Measurements from ENCODE around the gene CALY.
"Not testable (repeated sequence)": the region's sequence is repeated elsewhere in the genome, so short reads cannot be mapped to it uniquely, and the experiment has no call there.

The CALY gene

GRCh38 chr10:133336577-133337369 lies at the start of gene CALY:
CALY (minus strand) TSS chr10:133336896; CDS start chr10:133328989, 7,907 bp downstream.
- peak; percentile 46 to 58 for DNase-seq (ENCODE audit: low read depth in 2 of 2, low spot score in 1 of 2)

- DNase-seq (ENCODE audit: low read depth in 2 of 2, low spot score in 1 of 2): no peak
Observed at GRCh38 chr10:133385214-133385613, 48.5 kb upstream of the CALY start.

DNA sequence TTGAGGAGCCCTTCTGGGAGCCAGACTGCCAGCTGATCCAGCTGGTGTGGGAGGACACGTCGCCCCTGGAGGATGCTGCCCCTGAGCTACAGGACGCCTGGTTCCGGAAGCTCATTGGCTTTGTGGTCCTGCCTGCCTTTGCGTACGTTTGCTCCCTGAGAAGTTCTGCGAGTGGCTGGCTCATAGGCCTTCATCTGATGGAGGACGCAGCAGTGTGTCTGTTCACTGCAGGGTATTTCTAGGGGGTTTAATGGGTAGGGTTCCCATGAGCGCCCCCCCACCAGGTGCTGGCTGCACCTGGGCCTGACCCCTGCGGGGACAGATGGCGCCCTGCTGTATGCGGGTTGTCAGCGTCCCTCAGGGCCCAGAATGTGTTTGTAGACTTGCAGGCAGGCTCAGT lies 47.4 kb upstream of the CALY start:
- no peak for DNase-seq (ENCODE audit: low read depth in 2 of 2, low spot score in 1 of 2)

- DNase-seq (ENCODE audit: low read depth in 2 of 2, low spot score in 1 of 2): no peak
Observed at GRCh38 chr10:133383551-133383950, 46.9 kb upstream of the CALY start.

GRCh38 chr10:133381036-133381435 lies 44.3 kb upstream of the CALY start:
- DNase-seq (ENCODE audit: low read depth in 2 of 2, low spot score in 1 of 2): no peak

DNA sequence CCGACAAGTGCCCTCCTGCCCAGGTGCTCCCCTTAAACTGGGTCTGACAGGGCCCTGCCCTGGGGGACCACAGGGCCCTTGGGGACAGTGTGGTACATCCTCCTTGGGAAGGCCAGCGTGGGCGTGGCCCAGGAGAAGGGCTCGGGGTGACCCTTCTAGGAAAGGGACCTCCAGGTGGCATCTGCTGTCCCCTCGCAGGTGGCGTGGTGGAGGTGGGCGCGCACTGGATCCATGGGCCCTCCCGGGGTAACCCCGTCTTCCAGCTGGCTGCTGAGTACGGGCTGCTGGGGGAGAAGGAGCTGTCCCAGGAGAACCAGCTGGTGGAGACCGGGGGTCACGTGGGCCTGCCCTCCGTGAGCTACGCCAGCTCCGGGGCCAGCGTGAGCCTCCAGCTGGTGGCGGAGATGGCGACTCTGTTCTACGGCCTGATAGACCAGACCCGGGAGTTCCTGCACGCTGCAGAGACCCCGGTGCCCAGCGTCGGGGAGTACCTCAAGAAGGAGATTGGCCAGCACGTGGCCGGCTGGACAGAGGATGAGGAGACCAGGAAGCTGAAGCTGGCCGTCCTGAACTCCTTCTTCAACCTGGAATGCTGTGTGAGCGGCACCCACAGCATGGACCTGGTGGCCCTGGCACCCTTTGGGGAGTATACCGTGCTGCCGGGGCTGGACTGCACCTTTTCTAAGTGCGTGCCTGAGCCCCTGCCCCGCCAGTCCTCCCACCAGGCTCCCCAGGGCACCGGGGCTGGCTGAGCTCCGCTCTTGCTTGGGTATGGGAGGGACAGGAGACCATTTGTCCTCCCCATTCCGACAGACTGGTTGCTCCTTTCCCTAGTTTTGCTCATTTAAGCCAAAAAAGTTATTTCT lies 43.3 kb upstream of the CALY start:
- DNase-seq (ENCODE audit: low read depth in 2 of 2, low spot score in 1 of 2): no peak

DNA sequence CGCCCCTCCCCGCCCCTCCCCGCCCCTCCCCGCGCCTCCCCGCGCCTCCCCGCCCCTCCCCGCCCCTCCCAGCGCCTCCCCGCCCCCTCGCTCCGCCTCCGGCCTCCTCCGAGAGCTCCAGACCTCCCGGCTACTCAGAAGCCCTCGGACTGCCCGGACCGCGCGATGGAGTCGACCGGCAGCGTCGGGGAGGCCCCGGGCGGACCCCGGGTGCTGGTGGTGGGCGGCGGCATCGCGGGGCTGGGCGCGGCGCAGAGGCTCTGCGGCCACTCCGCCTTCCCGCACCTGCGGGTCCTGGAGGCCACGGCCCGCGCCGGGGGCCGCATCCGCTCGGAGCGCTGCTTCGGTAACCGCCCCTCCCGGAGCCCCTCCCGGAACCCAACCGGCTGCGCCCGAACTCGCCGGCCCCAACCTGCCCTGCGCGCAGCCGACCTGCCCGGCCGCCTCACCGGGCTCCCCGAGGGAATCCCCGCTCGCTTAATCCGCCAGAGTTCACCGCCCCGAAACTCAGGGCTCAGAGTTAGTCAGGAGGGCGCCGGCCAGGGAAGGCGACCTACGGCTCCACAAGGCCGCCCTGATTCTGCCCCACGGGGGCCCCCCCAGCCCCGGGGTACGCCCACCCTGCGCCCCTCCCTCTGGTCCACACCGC lies 42.6 kb upstream of the CALY start, which contains the start of gene PAOX:
Gene PAOX, plus strand, starts transcription at position 111 of the 649 bp plus-strand sequence. Its CDS starts 55 bp downstream, at position 166.
- peak in 1 of 2 donors; percentile 31 for DNase-seq (ENCODE audit: low read depth in 2 of 2, low spot score in 1 of 2)

- peak in 1 of 2 donors; percentile 26 for DNase-seq (ENCODE audit: low read depth in 2 of 2, low spot score in 1 of 2)
Observed at GRCh38 chr10:133378251-133379096, 41.8 kb upstream of the CALY start.

GRCh38 chr10:133377818-133378250 lies 41.1 kb upstream of the CALY start:
- DNase-seq (ENCODE audit: low read depth in 2 of 2, low spot score in 1 of 2): no peak

- DNase-seq (ENCODE audit: low read depth in 2 of 2, low spot score in 1 of 2): no peak
Observed at GRCh38 chr10:133377025-133377817, 40.5 kb upstream of the CALY start.

DNA sequence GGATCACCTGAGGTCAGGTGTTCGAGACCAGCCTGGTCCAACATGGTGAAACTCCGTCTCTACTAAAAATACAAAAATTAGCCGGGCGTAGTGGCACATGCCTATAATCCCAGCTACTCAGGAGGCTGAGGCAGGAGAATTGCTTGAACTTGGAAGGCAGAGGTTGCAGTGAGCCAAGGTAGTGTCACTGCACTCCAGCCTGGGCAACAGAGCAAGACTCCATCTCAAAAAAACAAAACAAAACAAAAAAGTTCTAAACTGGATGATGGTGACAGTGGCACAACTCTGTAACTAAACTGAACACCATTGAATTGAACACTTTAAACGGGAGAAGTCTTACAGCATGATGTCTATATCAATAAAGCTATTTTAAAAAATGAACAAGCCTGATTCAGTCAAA lies 39.5 kb upstream of the CALY start:
- DNase-seq (ENCODE audit: low read depth in 2 of 2, low spot score in 1 of 2): not testable (repeated sequence)

GRCh38 chr10:133375357-133376115 lies 38.8 kb upstream of the CALY start:
- DNase-seq (ENCODE audit: low read depth in 2 of 2, low spot score in 1 of 2): no peak

GRCh38 chr10:133373174-133374090 lies 36.7 kb upstream of the CALY start, which contains the start of gene ECHS1:
ECHS1 (minus strand) TSS chr10:133373354; CDS start chr10:133373333, 21 bp downstream.
- DNase-seq (ENCODE audit: low read depth in 2 of 2, low spot score in 1 of 2): peak; percentile 81 to 84

GRCh38 chr10:133372507-133372906 lies 35.8 kb upstream of the CALY start:
- DNase-seq (ENCODE audit: low read depth in 2 of 2, low spot score in 1 of 2): no peak

GRCh38 chr10:133370030-133370786 lies 33.5 kb upstream of the CALY start:
- DNase-seq (ENCODE audit: low read depth in 2 of 2, low spot score in 1 of 2): no peak

- DNase-seq (ENCODE audit: low read depth in 2 of 2, low spot score in 1 of 2): no peak
Observed at GRCh38 chr10:133368153-133368552, 31.5 kb upstream of the CALY start.

GRCh38 chr10:133367461-133367860 lies 30.8 kb upstream of the CALY start:
- DNase-seq (ENCODE audit: low read depth in 2 of 2, low spot score in 1 of 2): not testable (repeated sequence)

Data from stimulated activated CD8-positive, alpha-beta memory T cell treated with anti-CD3 and anti-CD28 coated beads, Interleukin-4, amount 100 ng/mL, for 1 hour (primary cell).